GM12872 (cell line): ENCODE results near the gene PON1.

Experiments
- TF ChIP-seq, protein P1 (sequence below): IDR thresholded peaks from 3 replicates; pipeline ENCODE4 v1.5.1; 2011; ENCODE audit warnings: low read depth, mild to moderate bottlenecking, low read length, moderate library complexity; ENCODE audit not compliant: insufficient read depth

PON1 gene

GRCh38 chr7:95286096-95286495 lies 38.2 kb downstream of the PON1 start:
- TF ChIP-seq, protein P1, sequence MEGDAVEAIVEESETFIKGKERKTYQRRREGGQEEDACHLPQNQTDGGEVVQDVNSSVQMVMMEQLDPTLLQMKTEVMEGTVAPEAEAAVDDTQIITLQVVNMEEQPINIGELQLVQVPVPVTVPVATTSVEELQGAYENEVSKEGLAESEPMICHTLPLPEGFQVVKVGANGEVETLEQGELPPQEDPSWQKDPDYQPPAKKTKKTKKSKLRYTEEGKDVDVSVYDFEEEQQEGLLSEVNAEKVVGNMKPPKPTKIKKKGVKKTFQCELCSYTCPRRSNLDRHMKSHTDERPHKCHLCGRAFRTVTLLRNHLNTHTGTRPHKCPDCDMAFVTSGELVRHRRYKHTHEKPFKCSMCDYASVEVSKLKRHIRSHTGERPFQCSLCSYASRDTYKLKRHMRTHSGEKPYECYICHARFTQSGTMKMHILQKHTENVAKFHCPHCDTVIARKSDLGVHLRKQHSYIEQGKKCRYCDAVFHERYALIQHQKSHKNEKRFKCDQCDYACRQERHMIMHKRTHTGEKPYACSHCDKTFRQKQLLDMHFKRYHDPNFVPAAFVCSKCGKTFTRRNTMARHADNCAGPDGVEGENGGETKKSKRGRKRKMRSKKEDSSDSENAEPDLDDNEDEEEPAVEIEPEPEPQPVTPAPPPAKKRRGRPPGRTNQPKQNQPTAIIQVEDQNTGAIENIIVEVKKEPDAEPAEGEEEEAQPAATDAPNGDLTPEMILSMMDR, result no peak

GRCh38 chr7:95279417-95279816 lies 44.9 kb downstream of the PON1 start:
- TF ChIP-seq, protein P1, result no peak

- TF ChIP-seq, protein P1, result no peak
These were observed 48.2 kb downstream of the PON1 start for GRCh38 chr7:95276114-95276513.

GRCh38 chr7:95269640-95270039 lies 54.7 kb downstream of the PON1 start:
- TF ChIP-seq, protein P1, result no peak

GRCh38 chr7:95267754-95268153 lies 56.6 kb downstream of the PON1 start:
- TF ChIP-seq, protein P1, result no peak

DNA sequence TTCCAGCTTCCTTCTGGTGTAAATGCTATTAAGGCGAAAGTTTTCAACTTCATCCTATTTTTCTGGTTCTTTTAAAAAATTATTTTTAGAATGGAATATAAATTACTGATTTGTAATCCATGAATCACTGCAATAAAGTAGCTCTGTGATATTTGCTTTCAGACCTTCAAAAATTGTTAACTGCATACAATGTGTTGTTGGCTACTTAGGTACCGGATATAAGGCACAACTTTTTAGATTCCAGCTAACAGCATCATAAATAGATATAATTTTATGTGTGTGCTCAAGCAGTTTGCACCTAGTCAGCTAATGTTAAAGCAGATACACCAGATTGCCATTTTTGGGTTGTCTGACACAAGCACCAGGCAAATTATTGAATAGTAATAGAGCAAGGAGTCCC lies 58.7 kb downstream of the PON1 start:
- TF ChIP-seq, protein P1, result no peak

DNA sequence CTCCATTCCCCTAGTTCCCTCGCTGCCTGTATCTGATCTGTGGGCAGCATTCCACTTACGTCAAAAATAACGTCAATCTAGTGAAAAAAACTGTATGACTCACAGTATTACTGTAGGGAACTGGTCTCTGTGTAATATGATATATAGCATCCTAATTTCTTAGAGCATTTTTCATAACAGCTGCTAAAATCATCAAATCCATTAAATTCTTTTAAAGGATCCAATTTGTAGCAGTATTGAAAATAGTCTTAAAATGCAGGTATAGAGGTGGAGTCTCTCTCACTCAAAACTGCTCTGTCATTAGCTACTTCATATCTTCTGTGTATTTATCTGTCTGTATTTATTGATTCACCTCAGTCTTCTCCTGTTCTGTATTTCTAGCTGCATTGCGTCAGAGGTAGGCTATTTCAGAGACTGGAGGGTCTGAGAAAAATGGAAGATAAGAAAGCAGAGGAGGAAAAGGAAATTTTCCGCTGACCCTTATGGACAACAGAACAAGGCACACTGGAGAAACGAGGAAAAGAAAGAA lies 59.9 kb downstream of the PON1 start:
- TF ChIP-seq, protein P1, result no peak

- TF ChIP-seq, protein P1, result no peak
These were observed 60.5 kb downstream of the PON1 start for GRCh38 chr7:95263785-95264362.
